GOT3 (cell line): Measurements from ENCODE around the gene PNPT1.

Experiments
- DNase-seq: peaks from one replicate; lab custom pipeline; 2025; ENCODE audit warnings: mixed read lengths; lab: John Stamatoyannopoulos, UW

The PNPT1 gene

DNA sequence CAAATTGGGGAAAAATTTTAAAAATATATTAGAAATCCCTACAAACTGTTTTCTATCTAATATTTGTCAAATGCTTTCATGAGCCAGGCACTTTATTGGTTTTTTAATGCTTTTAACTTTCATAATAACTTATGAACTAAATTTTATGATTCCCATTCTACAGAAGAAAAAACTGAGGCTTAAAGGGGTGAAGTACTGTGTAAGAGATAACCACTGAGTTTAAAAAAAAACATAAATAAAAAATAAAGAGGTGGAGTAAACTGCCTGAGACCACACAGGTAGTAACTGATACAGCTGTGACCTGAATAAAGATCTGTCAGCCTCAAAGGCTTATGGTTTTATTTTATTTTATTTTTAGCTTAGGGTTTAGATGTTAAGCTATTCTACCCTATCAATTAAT lies 24.7 kb downstream of the PNPT1 start:
- no peak for DNase-seq

DNA sequence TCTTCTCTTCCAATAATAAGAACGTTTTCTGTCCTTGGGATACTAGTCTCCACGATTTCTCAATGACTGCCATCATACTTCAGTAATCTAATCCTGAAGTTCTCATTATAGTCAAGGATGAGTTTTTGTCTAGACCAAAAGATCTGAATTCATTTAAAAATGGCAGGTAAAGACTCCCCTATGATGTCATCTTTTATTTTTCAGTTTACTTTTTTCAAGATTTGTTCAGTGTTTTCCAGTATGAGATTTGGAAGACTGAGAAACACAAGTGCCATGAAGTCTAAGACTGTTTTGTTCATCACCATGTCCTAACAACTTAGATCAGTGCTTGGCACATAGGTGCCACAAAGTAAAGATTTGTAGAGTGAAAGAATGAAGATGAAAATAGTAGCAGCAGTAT lies 40.4 kb downstream of the PNPT1 start:
- no peak for DNase-seq

DNA sequence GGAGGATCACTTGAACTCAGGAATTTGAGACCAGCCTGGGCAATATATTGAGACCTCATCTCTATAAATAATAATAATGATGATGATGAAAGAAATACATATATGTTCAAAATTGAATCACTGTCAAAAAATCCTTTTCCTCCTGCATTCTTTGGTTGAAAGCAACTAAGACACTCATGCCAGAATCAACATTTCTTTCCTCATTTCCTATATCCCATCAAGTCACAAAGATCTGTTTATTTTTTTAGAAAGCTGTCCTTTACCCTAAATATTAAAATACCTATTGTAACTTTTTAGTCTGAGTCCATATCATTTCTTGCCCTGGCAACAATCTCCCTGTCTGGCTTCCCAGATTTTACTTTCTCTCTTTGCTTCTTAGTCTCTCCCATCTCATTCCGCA lies 44.4 kb downstream of the PNPT1 start:
- no peak for DNase-seq

DNA sequence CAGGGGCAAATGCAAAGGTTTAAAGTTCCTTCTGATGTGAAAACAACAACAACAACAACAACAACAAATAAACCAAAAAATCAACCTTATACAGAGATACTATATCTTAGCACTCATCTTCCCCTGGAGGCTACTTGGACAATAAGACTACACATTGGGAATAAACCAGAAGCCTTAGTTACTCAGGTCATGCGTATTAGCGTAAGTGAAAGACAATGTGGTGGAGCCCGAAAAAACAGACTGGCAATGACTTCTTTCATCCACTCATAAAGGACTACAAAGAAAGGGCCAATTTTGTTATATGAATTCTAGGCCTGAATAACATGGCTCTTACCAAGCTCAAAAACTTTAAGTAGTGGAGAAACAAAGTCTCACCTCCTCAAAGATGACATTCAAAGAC lies 56.8 kb downstream of the PNPT1 start:
- DNase-seq = no peak

DNA sequence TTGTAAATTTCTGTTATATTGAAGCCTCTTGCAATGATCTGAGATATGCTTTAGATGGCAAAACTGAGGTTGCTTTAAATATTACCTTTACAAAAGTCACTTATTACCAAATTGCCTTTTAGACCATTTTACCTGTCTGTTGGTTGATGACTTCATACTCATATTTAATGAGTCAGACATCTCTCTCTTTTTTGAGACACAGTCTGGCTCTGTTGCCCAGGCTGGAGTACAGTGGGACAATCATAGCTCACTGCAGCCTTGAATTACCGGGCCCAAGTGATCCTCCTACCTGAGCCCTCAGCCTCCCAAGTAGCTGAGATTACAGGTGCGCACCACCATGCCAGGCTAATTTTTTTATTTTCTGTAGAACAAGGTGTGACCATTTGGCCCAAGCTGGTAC lies 64.7 kb downstream of the PNPT1 start:
- DNase-seq = no peak

DNA sequence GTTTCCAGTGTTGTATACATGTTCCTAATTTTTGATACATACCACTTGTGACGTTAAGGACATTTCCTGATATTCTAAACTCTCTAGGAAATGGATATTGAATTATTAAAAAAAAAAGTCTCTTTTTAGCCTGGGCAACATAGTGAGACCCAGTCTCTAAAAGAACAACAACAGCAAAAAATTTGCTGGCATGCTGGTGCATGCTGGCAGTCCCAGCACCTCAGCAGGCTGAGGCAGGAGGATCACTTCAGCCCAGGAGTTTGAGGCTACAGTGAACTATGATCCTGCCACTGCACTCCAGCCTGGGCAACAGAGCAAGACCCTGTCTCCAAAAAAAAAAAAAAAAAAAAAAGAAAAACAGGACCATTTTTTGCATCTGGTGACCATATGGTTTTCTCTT lies 65.7 kb downstream of the PNPT1 start:
- DNase-seq = no peak

DNA sequence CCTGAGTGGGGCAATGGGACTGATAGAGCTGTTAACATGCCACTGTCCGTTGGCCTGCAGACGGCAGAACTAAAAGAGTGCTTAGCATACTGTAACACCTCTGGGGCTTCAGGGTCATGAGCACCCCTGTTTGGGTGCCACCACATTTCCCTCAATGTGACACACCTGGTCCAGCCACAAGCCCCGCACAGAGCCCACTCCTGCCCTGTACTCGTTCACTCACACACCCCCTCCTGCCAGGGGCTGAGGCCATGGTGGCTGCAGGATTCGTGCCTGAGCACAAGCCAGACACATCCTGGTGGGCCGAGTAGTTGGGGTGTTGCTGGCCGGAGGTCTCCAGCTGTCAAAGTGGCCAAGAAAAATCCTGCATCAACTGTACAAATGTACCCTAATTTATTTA lies 71.8 kb downstream of the PNPT1 start:
- DNase-seq = no peak

DNA sequence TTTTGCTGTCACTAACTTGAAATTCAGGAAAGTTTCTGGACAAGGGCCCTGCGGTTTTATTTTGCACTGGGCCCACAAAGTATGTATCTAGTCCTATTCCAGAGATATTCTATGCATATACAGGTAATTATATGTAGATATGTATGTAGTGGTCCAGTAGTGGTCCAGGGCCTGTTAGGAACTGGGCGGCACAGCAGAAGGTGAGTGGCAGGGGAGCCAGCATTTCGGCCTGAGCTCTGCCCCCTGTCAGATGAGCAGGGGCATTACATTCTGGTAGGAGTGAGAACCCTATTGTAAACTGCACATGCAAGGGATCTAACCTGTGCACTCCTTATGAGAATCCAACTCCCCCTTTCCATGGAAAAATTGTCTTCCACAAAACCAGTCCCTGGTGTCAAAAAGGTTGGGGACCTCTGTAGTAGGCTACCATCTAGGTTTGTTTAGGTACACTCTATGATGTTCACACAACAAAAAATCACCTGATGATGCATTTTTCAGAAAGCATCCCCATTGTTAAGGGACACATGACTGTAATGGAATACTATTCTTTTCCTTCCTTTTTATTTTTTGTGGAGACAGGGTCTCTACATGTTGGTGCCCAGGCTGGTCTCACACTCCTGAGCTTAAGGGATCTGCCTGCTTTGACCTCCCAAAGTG lies 73.4 kb downstream of the PNPT1 start:
- no peak for DNase-seq

DNA sequence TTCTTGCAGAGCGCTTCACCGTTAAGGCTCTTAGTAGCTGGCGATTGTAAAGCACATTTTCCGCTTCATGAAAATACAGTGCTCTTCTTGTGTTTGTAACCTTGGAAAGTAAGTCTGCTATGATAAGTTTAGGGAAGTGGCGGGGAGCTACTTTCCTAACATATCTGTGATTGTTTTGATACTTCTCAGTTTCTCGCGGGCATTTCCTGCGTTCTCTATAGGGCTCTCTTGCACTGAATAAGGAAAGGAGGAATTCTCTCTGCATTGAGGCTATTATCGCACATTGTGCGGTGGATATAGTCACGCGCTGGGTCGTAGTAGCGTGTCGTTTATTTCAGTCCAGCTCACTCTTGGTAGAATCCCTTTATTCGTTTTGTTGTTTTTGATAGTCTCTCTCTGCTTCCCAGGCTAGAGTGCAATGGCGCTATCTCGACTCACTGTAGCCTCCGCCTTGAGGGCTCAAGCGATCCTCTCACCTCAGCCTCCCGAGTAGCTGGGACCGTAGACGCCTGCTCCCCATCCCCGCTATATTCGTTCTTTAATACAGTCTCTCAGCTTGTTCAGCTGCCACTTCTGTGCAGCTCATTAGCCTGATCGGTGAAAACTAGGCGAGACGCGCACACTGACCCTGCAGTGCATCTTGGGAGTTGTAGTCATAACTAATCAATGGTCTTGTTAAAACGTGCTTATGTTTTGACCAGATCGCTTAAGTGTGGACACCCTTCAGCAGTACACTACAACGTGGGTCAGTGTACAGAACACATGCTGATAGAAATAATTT lies 75.2 kb downstream of the PNPT1 start:
- DNase-seq = peak; percentile 9

DNA sequence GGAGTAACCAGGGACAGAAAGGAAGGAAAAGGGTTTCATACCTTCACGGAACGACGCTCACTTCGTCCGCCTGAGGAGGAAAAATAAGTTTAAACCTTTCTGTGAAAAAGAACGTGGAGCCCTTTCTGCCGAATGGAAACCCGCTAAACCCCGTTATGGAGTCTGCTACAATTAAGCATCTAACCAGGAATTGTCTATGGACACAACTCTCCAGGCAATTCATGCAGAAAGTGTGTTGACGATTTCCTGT lies 75.7 kb downstream of the PNPT1 start:
- DNase-seq = no peak

DNA sequence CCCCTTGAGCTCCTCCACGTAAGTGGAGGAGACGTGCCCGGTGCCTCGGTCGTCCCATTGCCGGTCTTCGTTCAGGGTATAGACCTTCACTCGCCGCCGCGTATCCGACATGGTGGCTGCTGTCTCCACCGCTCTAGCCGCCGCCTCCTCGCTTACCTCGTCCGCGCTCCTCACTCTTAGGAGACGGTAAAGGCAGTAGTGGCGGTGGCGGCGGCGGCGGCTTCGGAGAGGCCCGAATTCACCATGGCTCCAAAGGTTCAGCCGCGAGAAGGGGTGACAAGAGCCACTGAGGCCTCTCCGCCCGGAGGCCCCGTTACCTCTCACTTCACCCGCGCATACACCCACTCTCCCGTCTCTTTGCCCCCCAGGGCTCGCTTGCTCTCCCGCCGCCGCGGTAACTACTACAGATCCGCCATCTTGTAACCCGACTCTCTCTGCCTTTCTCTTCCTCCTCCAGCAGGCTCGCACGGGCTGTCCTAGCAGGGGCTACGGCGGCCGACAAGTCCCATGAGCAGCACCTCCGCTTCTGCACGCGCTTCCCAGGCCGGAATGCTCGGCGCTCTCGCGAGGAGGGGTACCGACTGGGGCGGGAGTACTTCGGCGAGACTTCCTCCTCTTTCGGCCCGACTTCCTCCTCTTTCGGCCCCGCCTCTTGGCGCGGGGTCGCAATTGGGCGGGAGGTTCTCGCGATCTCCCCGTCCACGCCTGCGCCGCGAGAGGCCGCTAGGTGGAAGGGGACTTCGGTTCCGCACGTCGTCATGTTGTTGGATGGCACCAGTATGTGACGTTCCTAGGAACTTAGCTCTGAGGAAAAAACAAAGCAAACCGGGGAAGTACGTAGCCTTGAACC lies 76.2 kb downstream of the PNPT1 start, which contains the start of gene PPP4R3B:
PPP4R3B (minus strand) TSS at position 448 of the 850 bp plus-strand sequence; CDS start at position 111, 337 bp downstream.
- peak; percentile 96 for DNase-seq

DNA sequence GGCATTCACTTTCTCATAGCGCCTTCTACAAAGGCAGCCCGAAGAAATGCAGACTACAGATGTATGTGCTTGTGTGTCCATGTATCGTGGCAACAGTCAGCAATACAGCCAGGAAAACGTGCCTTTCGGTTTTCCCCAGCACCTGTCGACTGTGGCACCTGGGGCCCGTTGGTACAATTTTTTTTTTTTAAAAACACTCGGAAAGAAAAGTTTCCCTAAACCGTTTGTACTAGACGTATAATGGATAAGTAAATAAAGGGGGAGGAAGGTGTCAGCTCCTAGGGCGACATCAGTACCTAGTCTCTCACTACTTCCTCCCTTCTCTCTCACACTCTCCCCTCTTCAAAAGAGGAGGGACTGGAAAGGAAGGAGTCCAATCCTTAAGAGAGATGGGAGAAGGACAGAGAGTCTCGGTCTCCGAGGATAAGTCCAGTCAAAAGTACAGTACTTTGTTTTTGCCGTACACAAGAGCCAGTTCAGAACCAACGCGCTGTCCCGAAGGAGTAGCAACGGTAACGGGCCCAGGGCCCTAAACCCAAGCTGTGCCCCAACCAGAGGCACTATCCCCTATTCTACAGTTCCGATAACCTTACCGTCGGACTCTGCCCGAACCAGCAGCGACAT lies 77.0 kb downstream of the PNPT1 start:
- DNase-seq = no peak

DNA sequence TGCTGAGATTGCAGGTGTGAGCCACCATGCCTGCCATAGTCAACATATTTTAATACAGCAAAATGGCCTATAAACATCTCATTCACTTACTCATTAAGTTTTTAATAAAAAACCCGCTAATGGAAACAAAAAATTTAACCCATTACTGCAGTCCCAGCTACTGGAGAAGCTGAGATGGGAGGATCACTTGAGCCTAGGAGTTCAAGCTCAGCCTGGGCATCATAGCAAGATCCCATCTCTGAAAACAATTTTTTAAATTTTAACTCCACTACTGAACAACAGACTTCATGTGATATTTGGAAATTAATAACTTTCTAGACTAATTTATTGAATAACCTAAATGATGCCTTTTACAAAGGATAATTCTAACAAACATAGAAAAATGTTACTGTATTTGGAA lies 81.6 kb downstream of the PNPT1 start:
- no peak for DNase-seq

DNA sequence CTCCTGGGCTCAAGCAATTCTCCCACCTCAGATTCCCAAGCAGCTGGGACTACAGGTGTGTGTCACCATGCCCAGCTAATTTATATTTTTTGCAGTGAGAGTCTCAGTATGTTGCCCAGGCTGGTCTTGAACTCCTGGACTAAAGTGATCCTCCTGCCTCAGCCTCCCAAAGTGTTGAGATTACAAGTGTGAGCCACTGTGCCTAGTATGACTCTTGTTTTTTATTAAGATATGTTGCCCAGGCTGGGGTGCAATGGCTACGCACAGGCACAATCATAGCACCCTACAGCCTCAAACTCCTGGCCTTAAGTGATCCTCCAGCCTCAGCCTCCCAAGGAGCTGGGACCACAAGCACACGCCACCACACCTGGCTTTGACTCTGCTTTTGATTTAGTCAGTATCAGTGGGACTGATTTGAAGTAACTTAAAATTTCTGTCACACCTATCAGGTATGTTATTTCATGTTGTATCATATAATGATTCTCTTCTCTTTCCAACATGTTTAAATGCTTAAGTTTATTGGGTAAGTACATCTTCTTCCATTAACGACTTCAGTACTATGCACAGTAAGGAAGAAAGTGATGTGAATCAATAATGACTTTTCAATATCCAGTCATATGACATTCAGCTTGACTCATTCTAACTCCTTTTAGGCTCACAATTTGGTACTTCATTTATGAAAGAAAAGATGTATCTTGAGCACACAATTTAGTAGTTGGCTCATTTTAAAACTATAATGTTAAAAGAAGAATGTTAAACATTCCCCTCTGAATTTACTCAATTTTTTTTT lies 82.5 kb downstream of the PNPT1 start:
- DNase-seq = no peak

DNA sequence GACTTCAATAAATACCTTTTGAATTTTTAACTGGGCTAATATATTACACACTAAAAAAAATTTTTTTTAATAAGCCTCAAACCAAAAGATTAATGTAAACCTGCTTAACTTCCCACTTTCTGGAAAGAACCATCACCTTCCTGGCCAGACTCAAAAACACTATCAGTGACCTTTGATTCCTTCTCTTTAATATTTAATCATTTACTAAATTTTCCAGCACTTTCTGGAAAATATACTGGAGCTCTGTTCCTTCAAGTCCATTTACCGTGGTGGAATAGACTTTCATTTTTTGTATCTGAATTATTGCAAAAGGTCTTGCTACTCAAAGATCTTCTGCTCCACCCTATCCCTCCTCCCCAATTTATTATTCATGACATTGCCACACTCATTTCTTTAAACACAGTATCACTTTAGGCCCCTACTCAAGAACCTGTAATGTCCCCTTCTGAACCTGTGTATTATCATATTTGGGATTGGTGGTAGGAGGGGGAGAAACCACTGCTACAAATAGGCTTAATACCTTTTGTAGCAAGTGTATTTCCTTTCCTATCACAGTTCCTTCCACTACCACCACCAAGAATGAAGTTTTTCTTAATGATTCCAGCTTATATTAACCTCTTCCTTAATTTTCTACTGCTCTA lies 83.6 kb downstream of the PNPT1 start:
- DNase-seq = no peak

DNA sequence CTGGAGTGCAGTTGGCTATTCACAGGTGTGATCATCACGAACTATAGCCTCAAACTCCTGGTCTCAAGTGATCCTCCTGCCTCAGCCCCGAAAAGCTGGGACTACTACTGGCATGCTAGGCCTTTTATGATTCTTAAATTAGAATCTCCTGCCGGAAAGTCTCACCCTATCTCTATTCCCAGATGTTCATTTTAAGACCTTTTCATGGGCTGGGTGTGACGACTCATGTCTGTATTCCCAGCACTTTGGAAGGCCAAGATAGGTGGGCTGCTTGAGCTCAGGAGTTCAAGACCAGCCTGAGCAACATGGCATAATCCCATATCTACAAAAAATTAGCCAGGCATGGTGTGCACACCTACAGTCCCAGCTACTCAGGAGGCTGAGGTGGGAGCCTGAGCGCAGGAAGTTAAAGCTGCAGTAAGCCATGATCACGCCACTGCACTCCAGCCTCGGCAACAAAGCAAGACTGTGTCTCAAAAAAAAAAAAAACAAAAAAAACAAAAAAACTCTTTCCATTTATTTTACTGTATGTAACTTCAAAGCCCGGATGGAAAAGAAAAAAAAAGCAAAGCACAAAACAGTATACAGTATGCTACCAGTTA lies 84.3 kb downstream of the PNPT1 start:
- DNase-seq = no peak

DNA sequence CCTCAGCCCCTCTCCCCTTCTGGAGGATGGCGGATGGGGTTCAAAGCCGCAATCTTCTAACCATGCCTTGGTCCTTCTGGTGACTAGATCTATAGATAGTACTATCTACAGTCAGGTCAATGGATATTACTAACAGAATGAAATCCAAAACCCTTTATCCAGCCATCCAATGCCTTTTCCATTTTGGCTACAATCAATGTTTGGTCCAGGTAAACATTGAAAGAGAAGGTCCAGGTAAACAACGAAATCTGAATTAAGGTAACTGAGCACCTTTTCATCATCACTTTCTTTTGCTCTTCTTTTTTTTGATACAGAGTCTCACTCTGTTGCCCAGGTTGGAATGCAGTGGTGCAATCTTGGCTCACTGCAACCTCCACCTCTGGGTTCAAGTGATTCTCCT lies 85.9 kb downstream of the PNPT1 start:
- DNase-seq = no peak

DNA sequence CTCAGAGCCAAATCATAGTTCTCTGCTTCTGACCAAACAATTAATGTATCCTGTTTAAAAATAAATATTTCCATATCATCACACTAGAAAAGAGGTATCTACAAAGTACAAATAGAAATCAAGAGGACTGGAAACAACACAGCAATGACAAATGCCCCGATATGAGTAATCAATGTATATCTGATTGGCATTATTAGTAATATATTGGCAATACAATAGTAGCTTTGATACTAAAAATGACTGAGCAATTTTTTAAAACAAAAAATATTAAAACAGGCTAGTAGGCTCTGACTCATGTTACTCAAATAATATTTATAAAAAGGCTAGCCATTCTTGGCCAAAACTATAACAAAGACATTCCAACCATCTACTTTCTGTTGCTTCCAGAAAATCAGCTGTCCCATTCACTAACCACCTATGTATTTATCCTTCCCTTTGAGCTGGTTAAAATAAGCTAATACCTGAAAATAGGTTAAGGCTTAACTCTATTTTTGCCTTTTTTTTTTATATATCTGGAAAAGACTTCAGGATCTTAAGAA lies 89.5 kb downstream of the PNPT1 start:
- DNase-seq = no peak

DNA sequence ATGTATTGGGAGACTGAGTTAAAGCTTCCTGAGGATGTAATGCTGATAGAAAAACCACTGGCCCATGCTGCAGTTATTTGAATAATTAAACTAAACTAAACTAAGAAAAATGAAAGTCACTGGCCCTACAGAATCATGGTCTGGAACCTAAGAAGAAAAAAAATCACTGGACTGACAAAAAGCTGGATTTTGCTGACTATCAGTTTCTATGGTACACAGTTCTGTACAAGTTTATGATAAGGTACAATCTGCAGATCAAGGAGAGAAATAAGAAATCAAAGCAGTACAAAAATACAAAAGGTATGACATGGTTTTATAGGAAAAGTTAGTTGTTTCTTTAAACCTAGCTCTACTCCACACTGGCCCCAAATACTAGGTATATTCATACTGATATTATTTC lies 91.8 kb downstream of the PNPT1 start:
- DNase-seq = no peak

DNA sequence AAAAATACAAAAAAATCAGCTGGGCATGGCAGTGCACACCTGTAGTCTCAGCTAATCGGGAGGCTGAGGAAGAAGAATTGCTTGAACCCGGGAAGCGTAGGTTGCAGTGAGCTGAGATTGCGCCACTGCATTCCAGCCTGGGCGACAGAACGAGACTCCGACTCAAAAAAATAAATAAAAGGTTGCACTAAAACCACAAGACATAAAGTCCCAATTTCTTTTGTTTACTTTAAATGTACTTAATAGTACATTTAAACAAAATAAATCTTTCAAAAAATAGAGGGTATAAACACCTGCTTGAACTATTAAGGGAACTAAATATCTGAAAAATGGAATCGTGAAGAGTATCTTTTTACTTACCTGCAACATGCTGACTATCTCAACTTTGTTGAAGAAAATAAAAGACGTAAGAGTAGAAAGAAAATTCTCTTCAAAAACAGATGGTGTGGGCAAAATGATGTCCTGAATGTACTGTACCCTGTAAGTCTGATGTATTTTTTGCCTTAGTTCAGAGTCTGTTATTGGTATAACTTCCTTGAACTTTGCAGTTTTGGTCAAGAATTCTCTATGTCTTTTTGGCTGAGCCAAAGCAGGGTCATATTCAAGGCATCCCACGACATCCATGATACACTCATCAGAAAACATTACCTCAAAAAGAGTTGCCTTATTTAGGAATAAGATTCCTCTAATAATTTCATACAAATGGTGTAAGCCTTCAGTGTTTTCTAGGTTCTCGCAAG lies 95.4 kb downstream of the PNPT1 start:
- DNase-seq = no peak
